Stimulated activated CD4-positive, alpha-beta T cell treated with anti-CD3 and anti-CD28 coated beads, Interleukin-12 subunit alpha, Interleukin-12 subunit beta, amount 100 ng/mL, for 48 hours (primary cell): Measurements from ENCODE around the gene TYRO3.

Source experiments
- DNase-seq, 3 donors: peaks; one replicate each; pipeline ENCODE4 v3.0.0-alpha.2; 2020; ENCODE audit warnings: low read depth in 2 of 3, low spot score in 1 of 3

The TYRO3 gene

DNA sequence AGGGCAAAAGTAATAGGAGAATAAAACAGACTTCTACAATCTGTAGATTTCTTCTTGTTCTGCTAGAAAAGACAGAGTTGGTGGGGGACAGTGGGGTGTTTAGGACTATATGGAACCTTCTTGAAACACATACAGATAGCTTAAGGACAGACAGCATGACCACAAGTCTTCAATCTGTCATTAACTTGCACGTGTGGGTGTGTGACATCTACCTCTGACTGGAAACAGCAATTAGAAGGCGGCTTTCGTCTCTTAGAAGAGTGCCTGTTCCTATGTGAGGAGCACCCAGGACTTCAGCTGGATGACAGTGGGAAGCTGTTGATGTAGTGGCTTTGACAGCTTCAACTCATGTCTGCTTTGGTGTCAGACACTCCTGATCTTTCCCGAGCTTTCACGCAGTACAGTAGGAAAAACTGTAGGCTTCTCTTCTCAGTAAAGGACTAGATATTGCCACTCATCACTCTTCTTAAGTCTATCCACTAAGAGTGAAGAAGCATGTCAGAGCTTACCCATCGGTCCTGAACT is 44.5 kb downstream of the TYRO3 start:
- no peak for DNase-seq

DNA sequence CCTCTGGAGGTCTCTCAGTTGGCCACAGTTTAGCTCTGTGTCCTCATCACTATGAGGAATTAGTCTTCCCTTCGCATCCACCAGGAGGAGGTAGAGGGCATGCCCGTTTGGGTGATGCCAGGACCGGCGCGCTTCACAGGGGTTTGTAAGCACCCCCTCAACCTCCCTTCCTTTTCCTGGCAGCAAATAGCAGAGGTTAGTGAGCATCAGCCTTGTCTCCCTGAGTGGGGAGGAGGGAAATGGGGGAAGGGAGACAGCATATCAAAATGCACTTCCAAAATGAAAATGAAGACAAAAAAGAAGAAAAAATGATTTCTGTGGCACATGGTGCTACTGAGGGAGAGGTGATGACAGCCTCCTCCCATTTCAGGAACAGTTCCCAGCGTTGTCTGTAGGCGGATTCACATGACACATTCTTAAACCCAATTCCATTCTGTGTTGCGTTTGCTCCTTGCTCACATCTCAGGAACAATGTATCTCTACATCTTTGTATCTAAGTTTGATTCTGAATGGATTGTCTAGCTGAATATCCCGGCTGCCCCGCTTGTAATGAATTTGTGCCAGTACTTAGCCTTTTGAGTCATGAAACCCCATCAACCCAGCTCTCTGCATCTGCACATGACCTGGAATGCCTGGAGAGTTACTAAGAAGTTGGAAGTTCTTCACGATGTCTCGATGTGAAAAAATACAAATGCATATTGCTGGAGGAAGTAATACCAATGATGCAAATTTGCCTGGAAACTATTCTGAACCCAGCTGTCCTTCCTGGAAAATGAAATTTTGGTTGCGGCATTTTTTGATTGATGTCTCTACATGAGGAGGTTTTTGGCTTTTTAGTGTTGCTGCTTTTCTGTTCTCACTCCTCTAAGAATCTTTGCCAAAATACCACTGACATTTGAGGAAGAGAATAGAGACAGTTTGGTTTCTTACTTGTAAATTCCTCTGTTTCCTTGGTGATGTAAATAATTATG is 45.2 kb downstream of the TYRO3 start:
- peak in 2 of 3 donors; percentile 40 to 42 for DNase-seq

DNA sequence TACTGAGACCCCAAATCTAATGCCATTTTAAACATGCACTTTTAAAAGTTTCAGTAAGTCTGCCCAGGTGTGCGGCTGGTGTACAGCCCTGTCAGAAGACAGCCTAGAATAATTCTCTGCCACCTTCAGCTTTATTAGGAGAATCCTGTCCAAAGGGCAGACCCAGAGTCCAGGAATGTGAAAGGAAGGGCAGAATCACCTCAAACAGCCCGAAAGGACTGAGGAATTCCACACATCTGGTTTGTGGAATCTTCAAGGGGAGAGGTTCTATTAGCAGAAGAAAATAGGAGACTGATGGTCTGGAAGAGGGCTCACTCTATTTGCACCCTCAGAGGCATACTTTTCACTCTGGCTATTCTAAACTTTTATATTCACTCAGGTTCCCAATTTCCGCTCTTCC is 46.6 kb downstream of the TYRO3 start:
- no peak for DNase-seq

DNA sequence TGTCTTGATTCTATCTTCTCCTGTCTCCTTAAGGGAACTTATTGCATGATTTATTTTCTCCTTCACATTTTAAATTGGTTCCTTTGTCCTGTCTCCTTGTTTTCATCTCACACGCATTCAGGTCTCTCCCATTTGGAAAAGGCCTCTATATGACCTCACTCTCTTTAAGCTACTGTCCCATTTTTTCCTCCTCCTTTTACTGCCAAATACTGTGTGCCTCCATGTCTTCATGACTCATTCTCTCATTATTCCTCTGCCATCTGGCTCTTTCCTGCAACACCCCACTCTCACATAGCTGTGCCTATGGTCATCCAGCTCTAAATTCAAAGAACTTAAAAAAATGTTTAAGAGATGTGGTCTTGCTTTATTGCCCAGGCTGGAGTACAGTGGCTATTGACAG is 48.0 kb downstream of the TYRO3 start:
- no peak for DNase-seq

DNA sequence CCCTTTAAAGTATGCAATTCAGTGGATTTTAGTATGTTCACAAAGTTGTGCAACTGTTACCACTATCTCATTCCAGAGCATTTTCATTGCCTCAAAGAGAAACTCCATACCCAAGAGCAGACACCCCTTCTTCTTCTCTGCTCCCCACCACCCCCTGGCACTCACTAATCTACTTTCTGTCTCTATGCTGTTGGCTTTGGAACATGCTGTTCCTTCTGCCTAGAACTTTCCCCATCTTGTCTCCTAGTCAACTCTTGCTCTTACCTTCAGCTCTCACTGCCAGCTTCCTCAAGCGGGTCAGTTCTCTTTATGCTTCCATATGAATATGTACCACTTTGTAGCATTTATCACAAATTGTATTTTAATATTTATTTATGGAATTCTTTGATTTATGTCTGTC is 50.1 kb downstream of the TYRO3 start:
- DNase-seq = no peak

DNA sequence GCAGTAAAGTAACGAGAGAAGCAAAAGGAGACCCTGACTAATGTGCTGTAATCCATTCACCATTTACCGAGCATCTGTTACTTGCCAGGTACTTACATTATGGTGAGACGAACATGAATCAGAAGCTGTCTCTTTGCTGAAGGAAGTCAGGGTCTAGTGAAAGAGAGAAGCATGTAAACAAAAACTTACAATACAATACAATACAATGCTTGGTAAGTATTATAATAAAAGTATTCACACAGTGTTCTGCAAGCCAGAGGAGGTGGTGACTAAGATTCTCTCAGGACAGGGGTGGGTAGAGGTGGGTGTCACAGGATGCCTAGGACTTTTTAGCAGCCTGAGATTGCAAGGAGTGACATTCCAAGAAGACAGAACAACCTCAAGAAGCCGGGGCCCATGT is 51.0 kb downstream of the TYRO3 start:
- no peak for DNase-seq

DNA sequence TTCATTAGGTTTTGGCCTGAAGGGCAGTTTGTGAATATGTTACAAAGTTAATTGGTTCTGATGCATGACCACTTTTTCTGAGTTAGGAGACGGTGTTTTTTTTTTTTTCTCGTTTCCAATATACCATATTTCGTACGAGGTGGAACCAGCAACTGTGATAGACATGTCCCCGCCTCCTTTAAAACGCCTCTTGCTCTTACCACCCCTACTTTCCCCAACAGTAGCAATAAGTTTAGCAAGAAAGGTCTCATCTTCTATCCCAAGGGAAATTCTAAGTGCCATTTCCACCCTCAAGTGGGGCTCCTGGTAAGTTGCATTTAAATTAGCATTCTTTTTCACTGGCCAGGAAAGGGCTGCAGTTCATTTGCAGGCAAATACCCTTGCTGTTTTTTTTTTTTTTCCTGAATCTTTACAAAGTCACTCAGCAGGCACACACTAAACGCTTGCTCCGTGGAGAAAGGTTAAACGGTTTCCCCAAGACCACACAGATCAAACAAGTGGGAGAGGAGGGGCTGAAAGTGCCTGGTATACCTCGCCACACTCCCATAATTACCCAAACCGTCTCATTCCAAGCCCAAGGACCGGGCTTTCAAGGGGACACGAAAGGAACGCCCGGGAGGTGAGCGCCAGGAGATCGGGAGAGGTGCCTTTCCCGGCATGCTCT is 61.7 kb downstream of the TYRO3 start:
- DNase-seq = no peak

DNA sequence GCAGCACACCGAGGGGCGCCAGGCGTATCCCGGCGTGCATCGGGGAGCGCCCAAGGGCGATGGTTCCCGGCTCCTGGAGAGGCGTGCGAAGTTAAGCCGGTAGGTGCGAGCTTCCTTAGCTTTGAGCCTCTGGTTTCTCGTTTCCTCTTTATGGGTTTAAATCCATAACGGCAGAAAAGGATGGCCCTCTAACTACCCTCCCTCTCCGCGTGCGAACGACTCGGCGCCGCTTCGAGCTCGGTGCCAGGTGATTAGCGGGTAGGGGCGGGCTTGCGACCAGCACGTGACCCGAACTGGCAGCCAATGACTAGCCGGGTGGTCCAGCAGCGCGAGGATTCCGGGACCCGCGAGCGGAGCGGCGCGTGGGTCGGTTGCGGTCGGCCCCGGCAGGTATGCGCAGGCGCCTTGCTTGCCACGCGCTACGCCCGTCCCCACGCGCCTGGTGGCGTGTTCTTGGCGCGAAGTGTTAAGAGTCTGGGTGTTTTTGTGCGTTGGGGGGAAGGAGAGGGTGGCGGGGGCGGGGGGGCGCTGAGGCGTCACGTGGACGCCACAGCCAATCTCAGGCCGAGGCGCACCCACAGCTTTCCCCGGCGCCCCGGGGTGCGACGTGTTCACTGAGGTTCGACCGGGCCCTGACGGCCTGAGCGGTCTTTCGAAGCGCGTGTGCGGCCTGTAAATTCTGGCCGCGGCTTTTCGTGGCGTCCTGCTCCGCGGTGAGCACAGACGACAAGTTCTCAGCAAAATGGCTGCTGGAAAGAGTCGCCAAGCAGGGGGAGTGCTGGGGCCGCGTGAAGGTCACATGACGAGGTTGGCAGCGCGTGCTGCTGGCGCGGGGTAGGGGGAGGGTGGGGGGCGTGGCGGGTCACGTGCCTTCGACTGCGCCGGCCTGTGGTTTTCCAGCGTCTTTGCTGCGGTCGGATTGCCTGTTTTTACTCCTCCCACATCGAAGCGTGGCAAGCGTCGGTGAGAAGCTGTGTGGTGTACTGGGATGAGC is 62.5 kb downstream of the TYRO3 start:
- peak; percentile 64 to 78 (median 74) for DNase-seq

DNA sequence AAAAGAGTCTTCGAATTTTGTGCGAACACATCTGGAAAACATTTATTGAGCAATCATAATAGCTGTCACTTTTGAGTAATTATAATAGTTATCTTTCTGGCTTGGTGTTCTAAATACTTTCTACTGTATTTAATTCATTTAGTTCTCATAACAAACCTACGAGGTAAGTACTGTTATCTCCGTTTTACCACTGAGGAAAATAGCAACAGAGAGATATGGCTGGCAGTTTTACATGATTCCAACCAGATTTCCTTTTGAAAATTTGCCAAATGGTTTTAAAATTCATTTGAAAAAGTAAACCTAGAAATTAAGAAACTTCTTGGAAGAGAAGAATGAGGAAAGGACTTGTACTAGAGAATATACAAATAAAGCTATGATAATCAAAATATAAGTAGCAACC is 63.9 kb downstream of the TYRO3 start:
- DNase-seq = no peak

DNA sequence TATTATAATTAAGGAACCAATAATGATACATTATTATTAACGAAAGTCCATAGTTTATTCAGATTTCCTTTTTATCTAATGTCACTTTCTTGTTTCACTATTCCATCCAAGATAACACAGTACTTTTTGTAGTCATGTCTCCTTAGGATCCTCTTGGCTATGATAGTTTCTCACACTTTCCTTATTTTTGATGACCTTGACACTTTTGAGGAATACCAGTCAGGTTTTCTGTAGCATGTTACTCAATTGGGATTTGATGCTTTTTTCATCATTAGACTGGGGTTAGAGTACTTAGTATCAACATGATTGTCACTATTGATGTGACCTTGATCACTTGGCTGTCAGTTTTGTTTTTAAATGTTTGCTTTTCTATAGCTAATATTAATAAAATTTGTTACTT is 68.2 kb downstream of the TYRO3 start:
- DNase-seq = no peak

DNA sequence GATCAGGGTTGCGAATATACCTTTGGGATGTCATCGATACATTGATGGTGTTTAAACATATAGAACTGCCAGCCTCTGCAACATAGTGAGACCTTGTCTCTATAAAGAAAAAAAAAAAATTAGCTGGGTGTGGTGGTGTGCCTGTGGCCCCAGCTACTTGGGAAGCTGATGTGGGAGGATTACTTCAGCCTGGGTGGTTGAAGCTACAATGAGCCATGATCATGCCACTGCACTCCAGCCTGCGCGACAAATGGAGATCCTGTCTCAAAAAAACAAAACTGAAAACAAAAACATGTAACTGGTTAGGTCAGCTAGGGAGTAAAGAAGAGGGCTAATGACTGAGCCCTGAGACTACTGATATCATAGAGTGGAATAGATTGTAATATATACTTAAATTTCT is 70.5 kb downstream of the TYRO3 start:
- DNase-seq = no peak

DNA sequence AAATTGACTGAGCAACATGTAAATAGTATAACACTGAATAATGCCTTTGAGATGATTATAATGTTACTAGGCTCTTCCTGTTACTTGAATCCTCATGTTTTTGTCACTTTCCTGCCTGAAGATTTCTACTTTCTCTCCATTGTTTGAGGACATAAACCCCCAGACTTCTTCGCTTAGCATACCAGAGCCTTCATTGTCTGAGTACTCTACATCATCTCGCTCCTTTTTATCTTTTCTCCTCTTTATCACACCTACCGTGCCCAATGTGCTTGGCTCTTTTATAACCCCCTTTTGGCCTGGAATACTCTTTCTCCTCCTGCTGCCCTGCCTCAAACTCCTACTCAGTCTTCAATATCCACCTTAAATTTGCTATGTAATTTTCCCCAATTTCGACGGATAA is 70.9 kb downstream of the TYRO3 start:
- DNase-seq = no peak

DNA sequence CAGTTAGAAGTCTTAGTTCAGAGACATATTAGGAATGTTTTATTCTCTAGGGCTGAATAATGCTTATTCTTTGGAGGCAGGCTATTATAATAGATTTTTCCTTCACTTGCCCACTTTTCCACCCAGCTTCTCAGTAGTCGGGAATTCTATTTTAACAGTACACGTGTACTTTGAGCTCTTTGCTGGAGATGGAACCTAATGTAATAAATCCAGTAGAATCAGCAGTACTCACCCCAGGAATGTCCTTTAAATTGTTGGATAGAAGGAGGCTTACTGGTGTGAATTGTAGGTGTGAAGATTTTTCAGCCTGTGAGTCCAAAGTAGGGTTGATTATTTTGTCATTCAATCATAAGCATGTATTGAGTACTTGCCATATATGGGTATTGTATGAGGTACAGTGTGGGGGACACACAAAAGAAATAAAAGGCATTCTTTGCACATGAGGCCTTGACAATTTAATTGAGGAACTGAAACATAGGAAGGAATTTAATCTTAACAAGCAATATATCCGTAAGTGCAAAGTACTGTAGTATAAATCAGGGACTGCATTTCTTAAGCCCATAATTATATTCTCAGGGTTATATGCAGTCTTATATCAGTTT is 71.7 kb downstream of the TYRO3 start:
- no peak for DNase-seq

DNA sequence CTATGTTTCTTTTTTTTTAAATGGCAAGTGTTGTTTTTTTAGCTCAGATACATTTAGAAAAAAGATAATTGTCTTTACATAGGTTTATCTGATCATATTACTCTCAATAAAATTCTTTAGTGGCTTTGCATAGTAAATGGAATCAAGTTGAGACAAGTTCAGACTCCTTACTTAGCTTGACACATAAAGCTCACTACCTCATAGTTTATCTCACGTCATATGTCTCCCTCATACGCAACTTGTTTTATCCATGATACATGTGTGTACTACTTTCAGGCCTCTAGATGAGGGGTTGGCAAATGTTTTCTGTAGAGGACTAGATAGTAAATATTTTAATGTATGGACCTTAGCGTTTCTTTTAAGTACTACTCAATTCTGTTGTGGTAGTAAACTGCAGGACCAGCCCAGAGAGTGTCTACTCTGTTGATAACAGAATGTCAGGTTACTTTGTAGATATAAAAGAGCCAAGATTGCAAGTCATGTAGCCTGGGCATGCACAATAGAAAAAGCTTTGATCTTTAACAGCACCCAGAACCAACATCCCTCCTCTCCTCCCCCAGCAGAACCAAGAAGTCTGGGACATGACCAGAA is 73.0 kb downstream of the TYRO3 start:
- no peak for DNase-seq
